ENCODE results near the gene KCNIP1. TPM values are rescaled to one million over a fixed set of nuclear protein-coding genes. Genes with fewer than 3 reads are reported as not detected.

KCNIP1 gene
- total RNA-seq, 1 donor from 2014 or later, result 0.45 TPM

DNA sequence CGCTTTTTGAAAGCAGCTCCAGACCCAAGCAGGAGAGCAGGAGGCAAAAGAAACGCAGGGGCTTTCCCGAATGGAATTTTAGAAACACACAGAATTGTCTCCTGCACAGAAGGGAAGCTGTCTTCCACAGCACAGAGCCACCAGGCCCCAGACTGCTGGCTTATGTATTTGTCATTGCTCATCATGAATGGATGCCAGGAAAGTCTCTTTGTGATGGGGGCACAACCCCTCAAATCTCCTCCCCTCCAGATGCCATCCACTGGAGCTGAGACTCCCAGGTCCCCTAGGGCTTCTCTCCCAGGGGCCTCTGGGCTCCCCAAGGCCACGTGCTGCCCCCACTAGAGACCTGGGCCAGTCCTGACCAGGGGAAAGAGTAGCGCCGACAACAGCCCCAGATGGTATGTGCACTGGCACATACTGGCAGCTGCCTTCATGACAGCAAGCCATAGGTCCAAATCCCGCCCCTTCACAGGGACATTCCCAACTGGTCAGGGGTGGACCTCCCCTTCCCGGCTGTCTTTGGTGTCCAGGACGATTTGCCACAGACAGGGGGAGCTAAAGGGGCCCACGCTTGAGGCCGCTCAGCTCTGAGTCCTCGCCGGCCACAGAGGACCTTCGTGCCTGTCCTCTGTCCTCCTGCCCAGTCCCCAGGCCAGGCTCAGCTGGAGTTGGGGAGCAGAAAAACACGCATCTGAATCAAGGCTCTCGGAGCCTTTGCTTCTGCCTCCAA lies 127.8 kb downstream of the KCNIP1 start:
- Histone ChIP-seq H3K27me3 (ENCODE audit: insufficient read depth, low read length) (no peaks in the 10 kb centered on the region), H3K79me2 (ENCODE audit: insufficient read depth, low read length) (no peaks in the 10 kb centered on the region), H4K20me1 (ENCODE audit: insufficient read depth, low read length) (no peaks in the 10 kb centered on the region), H3K27ac (ENCODE audit: low read depth, low read length) (no peak overlapping the region), H3K4me1 (ENCODE audit: insufficient read depth, low read length) (peaks cover 12% of the 10 kb centered on the region), H3K4me3 (ENCODE audit: insufficient read depth, low read depth, low read length) (no peak overlapping the region), H3K9me3 (ENCODE audit: insufficient read depth, low read depth, low read length) (no peaks in the 10 kb centered on the region), H2AFZ (ENCODE audit: low read depth, low read length) (no peak overlapping the region), H3K9ac (ENCODE audit: low read length) (no peak overlapping the region), H3K4me2 (ENCODE audit: low read length) (no peak overlapping the region), H3K36me3 (ENCODE audit: insufficient read depth, low read length) (no peaks in the 10 kb centered on the region)
- Mint-ChIP-seq H3K9me3 (ENCODE audit: unreplicated experiment) (peaks cover 2% of the 10 kb centered on the region), H3K4me1 (ENCODE audit: low read depth, unreplicated experiment) (peaks cover 15% of the 10 kb centered on the region), H3K27me3 (ENCODE audit: low read depth, unreplicated experiment) (peaks cover 33% of the 10 kb centered on the region), H3K27ac (ENCODE audit: unreplicated experiment) (no peak overlapping the region), H3K4me3 (ENCODE audit: unreplicated experiment) (no peak overlapping the region), H3K36me3 (ENCODE audit: low read depth, unreplicated experiment) (no peaks in the 10 kb centered on the region)
- DNase-seq (ENCODE audit: low read depth) (no peak), FAIRE-seq (no peak)
- no peak for TF ChIP-seq EZH2 (IDR thresholded peaks at IDR 0.05; ENCODE audit: insufficient read depth, low read length)

- H4K20me1 ChIP-seq (ENCODE audit: insufficient read depth, low read length), result no peaks in the 10 kb centered on the region
- H3K27me3 ChIP-seq (ENCODE audit: insufficient read depth, low read length), result no peaks in the 10 kb centered on the region
- no peaks in the 10 kb centered on the region for H3K79me2 ChIP-seq (ENCODE audit: insufficient read depth, low read length)
- H3K4me3 ChIP-seq (ENCODE audit: insufficient read depth, low read depth, low read length), result no peak overlapping the region
- Mint-ChIP-seq H3K36me3 (ENCODE audit: low read depth, unreplicated experiment) (no peaks in the 10 kb centered on the region), H3K27me3 (ENCODE audit: low read depth, unreplicated experiment) (peaks cover 34% of the 10 kb centered on the region), H3K4me1 (ENCODE audit: low read depth, unreplicated experiment) (peaks cover 15% of the 10 kb centered on the region), H3K27ac (ENCODE audit: unreplicated experiment) (peak overlapping the region; percentile 90), H3K4me3 (ENCODE audit: unreplicated experiment) (peak overlapping the region; percentile 81), H3K9me3 (ENCODE audit: unreplicated experiment) (peaks cover 2% of the 10 kb centered on the region)
- H2AFZ ChIP-seq (ENCODE audit: low read depth, low read length), result peak overlapping the region; percentile 57
- peaks cover 12% of the 10 kb centered on the region for H3K4me1 ChIP-seq (ENCODE audit: insufficient read depth, low read length)
- no peak overlapping the region for H3K9ac ChIP-seq (ENCODE audit: low read length)
- peak overlapping the region; percentile 86 for H3K4me2 ChIP-seq (ENCODE audit: low read length)
- H3K27ac ChIP-seq (ENCODE audit: low read depth, low read length), result no peak overlapping the region
- no peak for TF ChIP-seq EZH2 (IDR thresholded peaks at IDR 0.05; ENCODE audit: insufficient read depth, low read length)
- TF ChIP-seq CTCF (IDR thresholded peaks at IDR 0.05; ENCODE audit: insufficient read depth, low read depth, low read length), result no peak
- H3K36me3 ChIP-seq (ENCODE audit: insufficient read depth, low read length), result no peaks in the 10 kb centered on the region
- no peaks in the 10 kb centered on the region for H3K9me3 ChIP-seq (ENCODE audit: insufficient read depth, low read depth, low read length)
- FAIRE-seq (no peak), DNase-seq (ENCODE audit: low read depth) (no peak)
Observed at GRCh38 chr5:170632266-170632984, 128.6 kb downstream of the KCNIP1 start.

- Mint-ChIP-seq H3K4me3 (ENCODE audit: unreplicated experiment) (peak overlapping the region; percentile 81), H3K36me3 (ENCODE audit: low read depth, unreplicated experiment) (no peaks in the 10 kb centered on the region), H3K27me3 (ENCODE audit: low read depth, unreplicated experiment) (peaks cover 33% of the 10 kb centered on the region), H3K4me1 (ENCODE audit: low read depth, unreplicated experiment) (peaks cover 15% of the 10 kb centered on the region), H3K27ac (ENCODE audit: unreplicated experiment) (peak overlapping the region; percentile 90), H3K9me3 (ENCODE audit: unreplicated experiment) (peaks cover 2% of the 10 kb centered on the region)
- FAIRE-seq (no peak), DNase-seq (ENCODE audit: low read depth) (no peak)
- H3K27me3 ChIP-seq (ENCODE audit: insufficient read depth, low read length), result no peaks in the 10 kb centered on the region
- peak overlapping the region; percentile 57 for H2AFZ ChIP-seq (ENCODE audit: low read depth, low read length)
- H3K27ac ChIP-seq (ENCODE audit: low read depth, low read length), result peak overlapping the region; percentile 35
- H3K9me3 ChIP-seq (ENCODE audit: insufficient read depth, low read depth, low read length), result no peaks in the 10 kb centered on the region
- peak overlapping the region; percentile 55 for H3K9ac ChIP-seq (ENCODE audit: low read length)
- TF ChIP-seq EZH2 (IDR thresholded peaks at IDR 0.05; ENCODE audit: insufficient read depth, low read length), result no peak
- peak; percentile 87 for TF ChIP-seq CTCF (IDR thresholded peaks at IDR 0.05; ENCODE audit: insufficient read depth, low read depth, low read length)
- H3K4me3 ChIP-seq (ENCODE audit: insufficient read depth, low read depth, low read length), result peak overlapping the region; percentile 37
- H3K4me1 ChIP-seq (ENCODE audit: insufficient read depth, low read length), result peaks cover 12% of the 10 kb centered on the region
- peak overlapping the region; percentile 86 for H3K4me2 ChIP-seq (ENCODE audit: low read length)
- H4K20me1 ChIP-seq (ENCODE audit: insufficient read depth, low read length), result no peaks in the 10 kb centered on the region
- no peaks in the 10 kb centered on the region for H3K36me3 ChIP-seq (ENCODE audit: insufficient read depth, low read length)
- no peaks in the 10 kb centered on the region for H3K79me2 ChIP-seq (ENCODE audit: insufficient read depth, low read length)
Observed at GRCh38 chr5:170632985-170633234, 129.1 kb downstream of the KCNIP1 start.
